BJ (cell line): ENCODE measurements around the gene NCOA3. TPM values are rescaled to one million over a fixed set of nuclear protein-coding genes. Genes with fewer than 3 reads are reported as not detected.

ENCODE experiments used
- CTCF ChIA-PET: fragments of 350-600 bp; formaldehyde crosslinking; extraction: SDS; loops from one replicate; lab custom pipeline; 2021; ENCODE audit warnings: antibody characterized with exemption, inconsistent platforms; lab: Yijun Ruan, JAX
- POLR2A ChIA-PET: fragments of 300-600 bp; sonication (Branson Sonifier 250); formaldehyde crosslinking; extraction: SDS; loops from one replicate; lab custom pipeline; 2021; ENCODE audit warnings: antibody characterized with exemption; lab: Charles Lee
- DNase-seq: peaks from one replicate; pipeline ENCODE4 v3.0.0-alpha.2; 2011; ENCODE audit warnings: low read depth
- H3K27me3 ChIP-seq: 2 replicates; pipeline ENCODE4 v1.6.0; 2011; ENCODE audit warnings: low read length; ENCODE audit not compliant: control insufficient read depth, insufficient read depth
- H3K36me3 ChIP-seq: 2 replicates; pipeline ENCODE4 v1.5.1; 2011; ENCODE audit warnings: low read length; ENCODE audit not compliant: control insufficient read depth, insufficient read depth
- H3K4me3 ChIP-seq: 2 replicates; pipeline ENCODE4 v1.5.1; 2011; ENCODE audit warnings: low read depth, mild to moderate bottlenecking, control low read depth, low read length
- CTCF ChIP-seq: IDR thresholded peaks from 2 replicates; pipeline ENCODE4 v1.5.1; 2011; ENCODE audit warnings: low read depth, mild to moderate bottlenecking, control low read depth, inconsistent platforms, low read length, moderate library complexity; ENCODE audit not compliant: insufficient read depth
- polyA plus RNA-seq: library from polyadenylated mRNA; depleted of rRNA; stranded (reverse); fragments of >200 nt; gene quantifications from 2 replicates; pipeline ENCODE4 v1.2.3, GENCODE V29; 2011

NCOA3 gene
- polyA plus RNA-seq, 1 experiment, result 23.6 TPM

GRCh38 chr20:47466704-47467459, 34.8 kb upstream of the NCOA3 start:
- no peak overlapping the region for H3K4me3 ChIP-seq
- TF ChIP-seq CTCF, result no peak
- H3K27me3 ChIP-seq, result no peaks in the 10 kb centered on the region
- no peaks in the 10 kb centered on the region for H3K36me3 ChIP-seq
- POLR2A ChIA-PET, result interaction anchor here (0.6 kb wide), 1 partner anchor 23 kb away, joined by 8 read pairs; no protein-coding TSS in a partner anchor
- CTCF ChIA-PET, result interaction anchor here (0.9 to 1.9 kb wide), 2 partner anchors 14 to 26 kb away, joined by 3 to 4 read pairs; no protein-coding TSS in a partner anchor
- no peak for DNase-seq

- DNase-seq, result no peak
- Histone ChIP-seq H3K27me3 (no peaks in the 10 kb centered on the region), H3K4me3 (no peak overlapping the region), H3K36me3 (no peaks in the 10 kb centered on the region)
- POLR2A ChIA-PET, result interaction anchor here (1.2 kb wide), 1 partner anchor 33 kb away, joined by 4 read pairs; the partner anchor contains the start of gene NCOA3
- no peak for TF ChIP-seq CTCF
- CTCF ChIA-PET, result interaction anchor here (0.9 to 1.9 kb wide), 2 partner anchors 12 to 25 kb away, joined by 3 to 4 read pairs; no protein-coding TSS in a partner anchor
Measured at GRCh38 chr20:47468290-47469050, 33.2 kb upstream of the NCOA3 start.

- CTCF ChIA-PET, result interaction anchor here (1.2 kb wide), 1 partner anchor 12 kb away, joined by 3 read pairs; no protein-coding TSS in a partner anchor
- no peaks in the 10 kb centered on the region for H3K27me3 ChIP-seq
- no peak overlapping the region for H3K4me3 ChIP-seq
- no peak for TF ChIP-seq CTCF
- H3K36me3 ChIP-seq, result no peaks in the 10 kb centered on the region
- POLR2A ChIA-PET, result no interaction called here
- no peak for DNase-seq
Measured at GRCh38 chr20:47475419-47476044, 26.2 kb upstream of the NCOA3 start.

GRCh38 chr20:47476452-47476851, 25.2 kb upstream of the NCOA3 start:
- Histone ChIP-seq H3K27me3 (no peaks in the 10 kb centered on the region; the same call in 1 of the 2 replicates), H3K4me3 (no peak overlapping the region), H3K36me3 (no peaks in the 10 kb centered on the region)
- DNase-seq, result no peak
- TF ChIP-seq CTCF, result no peak
- POLR2A ChIA-PET, result no interaction called here
- CTCF ChIA-PET, result interaction anchor here (1.2 kb wide), 1 partner anchor 13 kb away, joined by 3 read pairs; no protein-coding TSS in a partner anchor
